Thymus (tissue), 14 donors: ENCODE results near the gene NHERF1. TPM values are rescaled to one million over a fixed set of nuclear protein-coding genes. Genes with fewer than 3 reads are reported as not detected.
A peak's percentile ranks its signal among the peaks of the same experiment; 100 is the strongest.

Experiments
- DNase-seq, 9 donors: peaks; one replicate each; pipeline ENCODE4 v3.0.0-alpha.2; 2013; ENCODE audit warnings: low spot score in 9 of 9, low read depth in 6 of 9, missing footprints in 1 of 9
- H3K27ac ChIP-seq, 2 donors: one replicate each; pipeline ENCODE4 v1.5.1; 2013; ENCODE audit warnings: control low read depth in 1 of 2, low read depth in 1 of 2, low read length in 1 of 2, mild to moderate bottlenecking in 1 of 2, moderate library complexity in 1 of 2
- H3K27me3 ChIP-seq, 2 donors: one replicate each; pipeline ENCODE4 v1.5.1; 2013; ENCODE audit warnings: low read length in 1 of 2; ENCODE audit not compliant: control insufficient read depth in 2 of 2, insufficient read depth in 1 of 2
- H3K36me3 ChIP-seq, 2 donors: one replicate each; pipeline ENCODE4 v1.5.1; 2013; ENCODE audit warnings: low read length in 1 of 2, mild to moderate bottlenecking in 1 of 2, moderate library complexity in 1 of 2; ENCODE audit not compliant: control insufficient read depth in 2 of 2, insufficient read depth in 2 of 2
- H3K4me1 ChIP-seq, 2 donors: one replicate each; pipeline ENCODE4 v1.5.1; 2013; ENCODE audit warnings: low read length in 2 of 2; ENCODE audit not compliant: control insufficient read depth in 2 of 2, insufficient read depth in 2 of 2
- H3K4me3 ChIP-seq, 2 donors: one replicate each; pipeline ENCODE4 v1.5.1; 2013; ENCODE audit warnings: low read length in 2 of 2, control low read depth in 1 of 2, mild to moderate bottlenecking in 1 of 2
- H3K9me3 ChIP-seq, 2 donors: one replicate each; pipeline ENCODE4 v1.5.1; 2013; ENCODE audit warnings: low read length in 1 of 2, mild to moderate bottlenecking in 1 of 2; ENCODE audit not compliant: control insufficient read depth in 2 of 2, insufficient read depth in 1 of 2
- WGBS: extraction: QIAGEN DNeasy Blood & Tissue Kit; methylation state at CpG from one replicate; pipeline ENCODE4 v1.1.7; 2013; 5-methylcytosine and 5-hydroxymethylcytosine counted together
- long read RNA-seq, 10 donors: transcript quantifications; one replicate each; lab custom pipeline, GENCODE V29; 2026
- polyA plus RNA-seq: library from polyadenylated mRNA; stranded (reverse); fragments of 200-250 nt; gene quantifications from one replicate; pipeline ENCODE4 v1.2.3, GENCODE V29; 2013
- total RNA-seq: library from RNA; stranded (reverse); fragments of 120-200 nt; gene quantifications from one replicate; pipeline ENCODE4 v1.2.4, GENCODE V29; 2013
- donor health status: healthy.

Gene NHERF1
- total RNA-seq (49.5 TPM), polyA plus RNA-seq (56.6 TPM)
- long read RNA-seq, donor 1, partial matches to known transcripts, result 0 of 1 reads
- long read RNA-seq, donor 1, other reads (novel, unspliced or antisense), result 0 of 1 reads
- long read RNA-seq, donor 2, result 0 reads
- long read RNA-seq, donor 3, transcript SLC9A3R1-201 (6 exons, 1,969 nt), result major isoform, 25 of 35 reads
- long read RNA-seq, donor 3, partial matches to known transcripts, result 8 of 35 reads
- long read RNA-seq, donor 3, other reads (novel, unspliced or antisense), result 0 of 35 reads
- long read RNA-seq, donor 4, transcript SLC9A3R1-201 (6 exons, 1,969 nt), result major isoform, 6 of 24 reads
- long read RNA-seq, donor 4, partial matches to known transcripts, result 15 of 24 reads
- long read RNA-seq, donor 4, other reads (novel, unspliced or antisense), result 0 of 24 reads
- long read RNA-seq, donor 5, transcript SLC9A3R1-203 (4 exons, 714 nt), result minor isoform, 6 of 27 reads
- long read RNA-seq, donor 5, transcript SLC9A3R1-201 (6 exons, 1,969 nt), result major isoform, 20 of 27 reads
- long read RNA-seq, donor 5, partial matches to known transcripts, result 0 of 27 reads
- long read RNA-seq, donor 5, other reads (novel, unspliced or antisense), result 0 of 27 reads
- long read RNA-seq, donor 6, transcript SLC9A3R1-201 (6 exons, 1,969 nt), result major isoform, 26 of 29 reads
- long read RNA-seq, donor 6, partial matches to known transcripts, result 0 of 29 reads
- long read RNA-seq, donor 6, other reads (novel, unspliced or antisense), result 0 of 29 reads
- long read RNA-seq, donor 7, transcript SLC9A3R1-201 (6 exons, 1,969 nt), result major isoform, 7 of 14 reads
- long read RNA-seq, donor 7, transcript SLC9A3R1-203 (4 exons, 714 nt), result minor isoform, 5 of 14 reads
- long read RNA-seq, donor 7, partial matches to known transcripts, result 0 of 14 reads
- long read RNA-seq, donor 7, other reads (novel, unspliced or antisense), result 0 of 14 reads
- long read RNA-seq, donor 8, transcript SLC9A3R1-201 (6 exons, 1,969 nt), result major isoform, 8 of 13 reads
- long read RNA-seq, donor 8, partial matches to known transcripts, result 0 of 13 reads
- long read RNA-seq, donor 8, other reads (novel, unspliced or antisense), result 0 of 13 reads
- long read RNA-seq, donor 9, transcript SLC9A3R1-201 (6 exons, 1,969 nt), result major isoform, 8 of 15 reads
- long read RNA-seq, donor 9, partial matches to known transcripts, result 0 of 15 reads
- long read RNA-seq, donor 9, other reads (novel, unspliced or antisense), result 0 of 15 reads
- long read RNA-seq, donor 10, transcript SLC9A3R1-201 (6 exons, 1,969 nt), result major isoform, 15 of 36 reads
- long read RNA-seq, donor 10, partial matches to known transcripts, result 15 of 36 reads
- long read RNA-seq, donor 10, other reads (novel, unspliced or antisense), result 0 of 36 reads

DNA sequence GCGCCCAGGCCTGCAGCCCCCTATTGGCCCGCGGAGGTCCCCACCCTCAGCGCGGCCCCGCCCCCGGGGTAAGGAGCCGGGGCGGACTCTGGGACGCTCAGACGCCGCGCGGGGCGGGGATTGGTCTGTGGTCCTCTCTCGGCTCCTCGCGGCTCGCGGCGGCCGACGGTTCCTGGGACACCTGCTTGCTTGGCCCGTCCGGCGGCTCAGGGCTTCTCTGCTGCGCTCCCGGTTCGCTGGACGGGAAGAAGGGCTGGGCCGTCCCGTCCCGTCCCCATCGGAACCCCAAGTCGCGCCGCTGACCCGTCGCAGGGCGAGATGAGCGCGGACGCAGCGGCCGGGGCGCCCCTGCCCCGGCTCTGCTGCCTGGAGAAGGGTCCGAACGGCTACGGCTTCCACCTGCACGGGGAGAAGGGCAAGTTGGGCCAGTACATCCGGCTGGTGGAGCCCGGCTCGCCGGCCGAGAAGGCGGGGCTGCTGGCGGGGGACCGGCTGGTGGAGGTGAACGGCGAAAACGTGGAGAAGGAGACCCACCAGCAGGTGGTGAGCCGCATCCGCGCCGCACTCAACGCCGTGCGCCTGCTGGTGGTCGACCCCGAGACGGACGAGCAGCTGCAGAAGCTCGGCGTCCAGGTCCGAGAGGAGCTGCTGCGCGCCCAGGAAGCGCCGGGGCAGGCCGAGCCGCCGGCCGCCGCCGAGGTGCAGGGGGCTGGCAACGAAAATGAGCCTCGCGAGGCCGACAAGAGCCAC, at the start of gene NHERF1:
NHERF1 (plus strand) TSS at position 100 of the 750 bp plus-strand sequence; CDS start at position 319, 219 bp downstream.
- WGBS, result under 1% methylated on average over 90 of the region's 90 CpGs
- Histone ChIP-seq H3K9me3 (peaks cover 0 to 6% of the 10 kb centered on the region in 2 donors), H3K27me3 (peaks cover 0 to 4% of the 10 kb centered on the region in 2 donors), H3K27ac (peak within 1 kb of the TSS; percentile 74 to 87), H3K4me3 (peak within 1 kb of the TSS; percentile 87 to 94), H3K36me3 (peaks cover 3 to 17% of the 10 kb centered on the region in 2 donors), H3K4me1 (peaks cover 41 to 62% of the 10 kb centered on the region in 2 donors)
- peak in 8 of 9 donors; percentile 56 to 95 (median 86) for DNase-seq

DNA sequence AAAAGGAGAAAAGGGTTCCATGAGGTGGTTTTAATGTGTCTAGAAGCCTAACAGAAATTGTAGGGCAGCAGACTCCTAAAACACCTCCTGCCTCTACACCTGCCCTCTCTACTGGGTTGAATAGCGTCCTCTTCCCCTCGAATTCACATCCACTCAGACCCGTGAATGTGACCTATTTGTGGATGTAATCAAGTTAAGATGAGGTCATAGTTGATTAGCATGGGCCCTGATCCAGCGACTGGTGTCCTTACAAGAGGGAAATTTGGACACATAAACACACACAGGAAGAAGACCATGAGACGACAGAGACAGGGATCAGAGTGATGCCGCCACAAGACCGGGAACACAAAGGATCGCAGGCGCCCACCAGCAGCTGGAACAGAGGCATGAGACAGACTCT, 49.2 kb upstream of the NHERF1 start:
- 97% methylated on average over 9 of the region's 9 CpGs for WGBS
- no peaks in the 10 kb centered on the region for H3K4me1 ChIP-seq
- no peak for DNase-seq
- no peaks in the 10 kb centered on the region for H3K9me3 ChIP-seq
- H3K27ac ChIP-seq, result no peak overlapping the region
- H3K4me3 ChIP-seq, result no peak overlapping the region
- H3K36me3 ChIP-seq, result no peaks in the 10 kb centered on the region
- H3K27me3 ChIP-seq, result peaks cover 0 to 5% of the 10 kb centered on the region in 2 donors

- WGBS, result 95% methylated on average over 9 of the region's 9 CpGs
- DNase-seq, result no peak
- H3K4me3 ChIP-seq, result no peak overlapping the region
- H3K9me3 ChIP-seq, result no peaks in the 10 kb centered on the region
- peaks cover 0 to 3% of the 10 kb centered on the region in 2 donors for H3K27me3 ChIP-seq
- no peak overlapping the region for H3K27ac ChIP-seq
- no peaks in the 10 kb centered on the region for H3K4me1 ChIP-seq
- H3K36me3 ChIP-seq, result no peaks in the 10 kb centered on the region
Observed at GRCh38 chr17:74702116-74702871, 46.1 kb upstream of the NHERF1 start.

GRCh38 chr17:74703311-74703710, 45.1 kb upstream of the NHERF1 start:
- no peak overlapping the region for H3K27ac ChIP-seq
- H3K4me1 ChIP-seq, result no peaks in the 10 kb centered on the region
- no peak overlapping the region for H3K4me3 ChIP-seq
- peaks cover 0 to 3% of the 10 kb centered on the region in 2 donors for H3K27me3 ChIP-seq
- WGBS, result 90% methylated on average over 2 of the region's 2 CpGs
- no peaks in the 10 kb centered on the region for H3K36me3 ChIP-seq
- DNase-seq, result no peak
- no peaks in the 10 kb centered on the region for H3K9me3 ChIP-seq

DNA sequence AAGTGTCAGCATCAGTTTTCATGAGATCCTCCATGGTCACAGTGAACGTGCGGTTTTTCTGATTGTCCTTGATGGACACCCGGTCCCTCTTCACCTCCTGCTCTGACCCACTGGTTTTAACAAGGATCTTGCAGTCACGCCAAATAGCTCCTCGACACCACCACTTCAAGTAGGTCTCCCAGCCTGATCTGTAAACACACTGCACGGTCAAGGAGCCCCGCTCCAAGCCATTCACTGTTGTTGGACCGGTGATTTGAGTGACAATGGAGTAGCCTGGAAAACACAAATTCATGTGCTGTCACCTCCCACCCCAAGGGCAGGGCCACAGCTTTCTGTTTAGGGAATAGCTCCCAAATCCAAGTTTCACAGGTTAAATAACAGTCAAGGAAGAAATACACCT, 43.9 kb upstream of the NHERF1 start:
- peaks cover 0 to 3% of the 10 kb centered on the region in 2 donors for H3K27me3 ChIP-seq
- WGBS, result 97% methylated on average over 8 of the region's 8 CpGs
- H3K36me3 ChIP-seq, result no peaks in the 10 kb centered on the region
- no peak overlapping the region for H3K27ac ChIP-seq
- H3K9me3 ChIP-seq, result no peaks in the 10 kb centered on the region
- no peaks in the 10 kb centered on the region for H3K4me1 ChIP-seq
- H3K4me3 ChIP-seq, result no peak overlapping the region
- no peak for DNase-seq

DNA sequence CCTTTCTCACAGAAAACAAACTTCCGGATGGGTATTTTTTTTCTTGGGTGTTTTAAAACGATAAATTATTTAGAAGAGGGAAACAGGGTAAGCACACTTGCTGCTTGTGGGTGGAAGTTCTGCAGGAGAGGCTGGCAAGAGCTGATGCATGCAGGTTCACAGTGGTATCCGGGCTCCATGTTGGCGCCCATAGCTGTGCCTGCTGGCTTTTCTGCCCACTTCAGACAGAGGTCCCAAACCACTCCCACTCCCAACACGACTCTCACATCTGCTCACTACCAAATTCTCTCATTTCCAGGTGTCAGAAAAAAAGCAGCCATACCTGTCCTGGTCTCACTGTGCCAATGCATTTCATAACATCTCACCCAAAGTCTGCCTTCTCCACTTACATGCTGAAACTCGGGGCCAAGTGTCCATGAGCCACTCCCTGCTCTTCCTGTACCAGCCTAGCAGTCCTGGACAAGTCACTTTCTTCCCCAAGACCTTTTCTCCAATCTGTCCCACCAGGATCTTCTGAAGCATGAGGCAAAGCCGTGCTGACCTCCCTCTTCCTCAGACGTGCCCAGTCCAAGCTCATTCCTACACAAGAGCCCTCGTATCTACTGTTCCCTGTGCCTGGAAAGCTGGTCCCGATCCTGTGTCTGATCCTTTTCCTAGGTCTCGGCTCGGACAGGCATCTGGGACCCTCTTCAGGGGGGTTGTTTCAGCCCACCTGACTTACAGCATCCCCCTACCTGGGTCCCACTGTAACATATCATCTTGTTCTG, 37.2 kb upstream of the NHERF1 start:
- H3K9me3 ChIP-seq, result no peaks in the 10 kb centered on the region
- no peaks in the 10 kb centered on the region for H3K36me3 ChIP-seq
- 51% methylated on average over 12 of the region's 12 CpGs for WGBS
- H3K4me3 ChIP-seq, result no peak overlapping the region
- H3K27me3 ChIP-seq, result no peaks in the 10 kb centered on the region
- no peak for DNase-seq
- no peak overlapping the region for H3K27ac ChIP-seq
- no peaks in the 10 kb centered on the region for H3K4me1 ChIP-seq

GRCh38 chr17:74712301-74712700, 36.1 kb upstream of the NHERF1 start:
- no peaks in the 10 kb centered on the region for H3K27me3 ChIP-seq

More at GRCh38 chr17:74712301-74712700, 36.1 kb upstream of the NHERF1 start:
- Histone ChIP-seq H3K27ac (no peak overlapping the region), H3K4me3 (no peak overlapping the region), H3K9me3 (no peaks in the 10 kb centered on the region), H3K4me1 (no peaks in the 10 kb centered on the region), H3K36me3 (no peaks in the 10 kb centered on the region)
- no peak for DNase-seq
- WGBS, result 63% methylated on average over 7 of the region's 7 CpGs
